GM18861 (cell line): ENCODE results near the gene SCG2.

Experiments used
- ATAC-seq: cut with Tn5 transposase; IDR thresholded peaks from one replicate; pipeline ENCODE4 v1.9.1; 2021; ENCODE audit not compliant: unreplicated experiment

Gene SCG2

DNA sequence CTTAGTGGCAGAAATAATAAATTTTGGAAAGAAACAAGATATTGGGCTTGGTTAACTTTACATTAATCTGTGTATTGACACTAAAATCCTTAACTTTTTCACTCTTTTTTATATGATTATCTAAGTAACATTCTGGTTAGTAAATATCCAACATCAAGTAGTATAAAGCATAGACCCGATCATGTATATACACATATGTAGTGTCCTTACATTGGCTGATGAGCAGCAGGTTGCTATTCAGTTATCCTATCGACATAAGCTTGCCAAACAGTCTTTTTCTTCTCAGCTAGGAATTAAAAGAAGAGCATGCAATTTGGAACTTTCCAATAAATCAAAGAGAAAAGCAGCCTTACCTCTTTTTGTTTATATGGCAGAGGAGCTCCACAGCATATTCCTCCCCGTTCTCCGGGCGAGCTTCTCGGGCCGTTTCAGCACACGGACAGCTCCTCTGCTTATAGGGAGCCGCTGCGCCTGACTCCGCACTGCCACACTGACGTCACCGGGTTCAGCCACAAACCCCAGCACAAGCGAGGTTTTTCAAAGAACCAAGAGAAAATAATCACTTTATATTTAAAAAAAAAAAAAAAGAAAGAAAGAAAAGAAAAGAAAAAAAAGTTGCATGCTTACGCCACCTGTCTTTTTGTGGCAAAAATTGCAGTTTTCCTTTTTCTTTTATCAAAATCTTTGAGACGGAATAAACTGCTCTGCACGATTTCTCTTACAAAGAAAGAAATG is at the start of gene SCG2:
SCG2 (minus strand) TSS at position 430 of the 735 bp plus-strand sequence. CDS start 3,079 bp downstream, outside the sequence.
- ATAC-seq, result no peak

DNA sequence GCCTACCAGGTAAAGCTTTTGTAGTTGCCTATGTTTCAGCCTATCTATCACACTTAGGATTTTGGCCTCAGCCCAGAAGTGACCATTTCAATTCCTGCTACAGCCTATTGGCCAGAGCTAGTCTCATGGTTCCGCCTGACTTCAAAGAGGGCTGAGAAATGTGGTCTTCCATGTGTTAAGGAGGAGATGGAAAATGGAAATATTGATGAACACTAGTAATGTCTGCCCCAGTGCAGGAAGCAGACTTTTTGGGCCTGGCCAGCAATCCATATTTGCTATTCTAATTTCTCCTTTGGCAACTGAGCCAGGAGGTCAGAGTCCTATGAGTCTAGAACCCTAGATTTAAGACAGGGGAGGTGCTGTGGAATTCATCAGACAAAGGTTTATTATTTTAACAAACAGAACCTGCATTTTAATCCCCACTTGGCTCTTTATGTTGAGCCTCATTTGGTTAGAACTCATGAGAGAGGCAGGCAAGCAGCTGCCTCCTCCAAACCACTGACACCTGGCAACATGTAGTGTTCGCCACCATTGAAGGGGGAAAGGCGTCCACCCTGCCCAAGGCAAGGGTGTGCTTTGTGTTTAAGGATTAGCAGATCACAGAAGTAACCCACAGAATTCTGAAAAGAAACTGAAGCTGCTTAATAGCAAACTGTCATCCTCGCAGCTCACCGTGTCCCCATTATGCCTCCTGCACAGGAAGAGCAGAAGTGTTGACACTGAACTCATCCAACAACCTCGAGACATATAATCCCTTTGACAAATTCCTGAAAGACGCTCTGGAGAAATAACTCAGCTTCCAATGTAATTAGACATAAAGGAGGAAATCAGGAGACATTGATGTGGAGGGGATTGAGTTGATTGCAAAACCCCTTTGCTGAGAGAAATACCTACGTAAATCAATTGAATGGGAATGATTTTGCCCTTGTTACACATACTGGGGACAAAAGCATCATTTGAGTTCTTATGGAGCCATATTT is 47.7 kb upstream of the SCG2 start:
- no peak for ATAC-seq

- no peak for ATAC-seq
These were observed 46.6 kb upstream of the SCG2 start for GRCh38 chr2:223648755-223649154.

DNA sequence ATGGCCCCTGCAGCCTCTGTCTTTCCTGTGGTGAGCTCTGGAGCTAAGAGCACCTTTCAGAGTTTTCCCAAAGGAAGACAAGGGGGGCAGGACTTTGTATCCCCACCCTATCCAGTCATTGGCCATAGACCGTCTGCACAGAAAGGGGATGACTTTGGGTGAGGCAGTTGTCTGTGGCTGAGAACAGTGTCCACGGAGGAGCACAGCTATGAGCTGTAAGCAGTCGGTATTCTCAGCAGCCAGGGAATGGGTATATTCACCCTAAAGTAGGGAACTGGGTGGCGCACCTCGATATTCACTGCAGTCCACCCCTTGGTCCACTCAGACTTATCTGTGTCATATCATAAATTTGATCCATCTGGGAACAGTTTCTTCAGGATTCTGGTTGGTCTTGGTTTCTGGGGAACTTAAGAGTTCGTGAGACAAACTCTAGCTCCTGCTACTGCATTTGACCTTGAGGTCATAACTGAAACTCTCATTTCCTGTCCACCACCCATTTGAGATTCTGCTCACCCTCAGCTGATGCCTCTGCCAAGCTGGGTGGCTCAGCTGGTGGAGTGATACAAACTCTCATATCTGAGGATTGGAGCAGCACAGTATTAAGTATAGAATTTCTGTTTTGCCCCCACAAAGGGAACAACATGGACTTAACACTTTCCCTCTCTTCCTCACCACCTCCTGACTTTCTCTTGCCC is 45.2 kb upstream of the SCG2 start:
- ATAC-seq, result peak; percentile 97

GRCh38 chr2:223644136-223644535 is 42.0 kb upstream of the SCG2 start:
- ATAC-seq, result no peak

GRCh38 chr2:223643309-223643708 is 41.1 kb upstream of the SCG2 start:
- ATAC-seq, result no peak

GRCh38 chr2:223642506-223642905 is 40.3 kb upstream of the SCG2 start:
- ATAC-seq, result no peak

DNA sequence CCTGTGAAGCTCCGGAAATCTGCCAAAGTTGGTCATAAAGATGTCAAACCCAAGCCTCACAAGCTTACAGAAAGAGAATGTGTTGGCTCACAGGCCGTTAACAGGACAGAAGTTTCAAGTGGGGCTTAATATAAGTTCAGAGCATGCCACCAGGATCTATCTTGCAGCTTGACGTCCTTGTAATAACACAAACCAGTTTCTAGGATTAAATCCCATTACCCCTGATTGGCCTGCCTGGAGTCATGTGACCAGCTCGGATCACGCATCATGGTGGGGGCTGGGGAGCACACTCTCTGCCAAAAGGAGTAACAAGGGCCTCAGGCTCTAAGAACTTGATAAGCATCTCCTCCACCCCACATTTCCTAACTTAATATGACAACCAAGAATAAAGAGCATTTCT is 38.9 kb upstream of the SCG2 start:
- no peak for ATAC-seq

GRCh38 chr2:223635080-223635479 is 32.9 kb upstream of the SCG2 start:
- no peak for ATAC-seq

DNA sequence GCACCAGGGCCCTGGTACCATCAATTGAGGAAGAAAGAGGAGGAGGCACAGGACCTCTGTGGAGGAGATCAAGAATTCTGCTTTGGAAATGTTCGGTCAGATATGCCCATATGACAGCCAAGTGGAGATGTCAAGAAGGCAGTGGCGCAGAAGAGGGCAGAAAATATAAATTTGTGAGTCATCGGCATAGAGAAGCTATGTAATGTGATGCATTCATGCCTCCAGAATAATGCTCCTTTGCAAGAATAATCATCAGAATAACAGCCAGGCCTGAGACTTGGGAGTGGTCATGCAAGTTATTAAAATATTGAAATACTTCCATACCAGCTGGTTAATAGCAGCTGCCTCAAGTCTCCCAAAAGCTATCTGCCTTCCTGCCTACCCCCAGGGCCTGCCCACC is 32.1 kb upstream of the SCG2 start:
- ATAC-seq, result no peak

DNA sequence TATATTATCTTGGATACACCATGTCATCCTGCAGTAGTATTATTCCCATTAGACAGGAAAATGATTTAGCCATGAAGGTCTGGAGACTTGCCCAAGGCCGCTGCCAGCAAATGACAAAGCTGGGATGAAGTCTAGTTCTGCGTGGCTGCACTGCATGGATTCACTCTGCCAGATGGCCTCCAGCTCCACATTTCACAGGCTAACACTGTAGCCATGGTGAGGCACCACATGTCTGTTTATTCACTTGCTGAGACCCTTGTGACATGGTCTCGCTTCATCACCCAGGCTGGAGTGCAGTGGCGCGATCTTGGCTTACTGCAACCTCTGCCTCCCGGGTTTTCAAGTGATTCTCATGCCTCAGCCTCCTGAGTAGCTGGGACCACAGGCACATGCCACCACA is 31.5 kb upstream of the SCG2 start:
- no peak for ATAC-seq

- ATAC-seq, result no peak
These were observed 30.7 kb upstream of the SCG2 start for GRCh38 chr2:223632826-223633225.

DNA sequence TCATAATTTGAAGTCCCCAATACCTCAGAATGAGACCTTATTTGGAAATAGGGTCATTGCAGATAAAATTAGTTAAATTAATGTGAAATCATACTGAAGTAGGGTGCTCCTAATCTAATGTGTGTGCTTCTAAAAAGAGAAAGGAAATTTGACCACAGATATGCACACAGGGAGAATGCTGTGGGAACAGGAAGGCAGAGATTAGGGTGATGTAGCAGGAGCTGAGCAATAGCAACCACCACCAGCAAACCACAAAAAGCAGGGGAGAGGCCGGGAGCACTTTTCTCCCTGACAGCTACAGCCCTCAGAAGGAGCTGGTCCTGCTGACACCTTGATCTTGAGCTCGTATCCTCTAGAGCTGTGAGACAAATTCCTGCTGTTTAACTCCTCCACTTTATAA is 24.6 kb upstream of the SCG2 start:
- no peak for ATAC-seq

- ATAC-seq, result no peak
These were observed 23.5 kb upstream of the SCG2 start for GRCh38 chr2:223625652-223626051.

DNA sequence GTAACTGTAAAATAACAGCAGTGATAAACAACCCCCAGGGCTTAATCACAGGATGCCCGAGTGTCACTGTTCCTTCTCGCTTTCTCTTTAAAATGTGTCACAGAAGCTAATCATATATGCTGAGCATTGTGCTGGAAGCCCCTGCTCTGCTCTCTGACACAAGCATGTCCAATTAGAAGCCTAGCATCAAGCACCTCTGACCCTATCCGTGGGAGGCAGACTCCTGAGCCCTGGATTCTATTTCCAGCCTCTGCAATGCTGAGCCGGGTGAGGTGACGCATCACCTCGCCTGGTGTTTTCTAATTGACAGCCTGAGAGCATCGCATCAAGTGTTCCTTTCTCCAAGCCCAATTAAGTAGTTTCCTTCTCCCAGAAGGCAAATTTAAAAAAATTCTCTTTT is 19.7 kb upstream of the SCG2 start:
- no peak for ATAC-seq

GRCh38 chr2:223619486-223620129 is 17.4 kb upstream of the SCG2 start:
- ATAC-seq, result no peak

DNA sequence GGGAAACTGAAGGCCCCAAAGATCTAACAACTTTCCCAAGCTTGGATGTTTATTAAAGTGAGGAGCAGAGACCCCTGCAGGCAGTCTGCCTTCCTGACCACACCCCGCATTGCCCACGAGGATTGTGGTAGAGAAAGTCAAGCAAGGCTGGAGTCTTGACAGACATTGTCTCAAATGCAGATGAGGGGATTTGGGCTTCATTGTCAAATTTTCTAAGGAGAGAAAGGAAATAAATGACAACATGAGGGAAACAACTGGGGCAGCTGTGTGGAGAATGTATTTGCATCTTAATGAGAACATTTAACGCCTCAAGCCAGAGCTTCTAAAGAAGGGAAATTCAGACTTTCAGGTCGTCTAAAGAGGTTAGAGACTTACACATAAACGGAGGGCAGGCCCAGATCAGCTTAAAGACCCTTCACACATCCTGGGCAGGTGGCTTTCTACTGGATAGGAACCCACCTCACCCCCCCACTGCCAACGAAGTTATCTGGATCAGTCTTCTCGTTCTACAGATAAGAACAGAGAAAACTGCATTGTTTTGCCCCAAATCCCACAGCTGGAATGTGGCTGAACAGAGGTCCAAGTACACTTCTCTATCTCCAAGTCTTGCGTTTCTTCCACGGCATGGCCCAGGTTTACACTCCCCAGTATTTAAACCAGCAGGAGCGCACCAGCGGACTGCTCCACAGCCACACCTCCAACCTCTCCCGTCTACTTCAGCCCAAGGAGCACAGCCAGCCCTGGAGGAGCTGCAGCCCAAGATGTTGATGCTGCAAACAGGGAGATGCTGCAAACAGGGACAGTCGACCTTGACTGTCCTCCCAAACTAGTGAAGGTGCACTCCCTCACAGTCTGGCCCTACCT is 16.2 kb upstream of the SCG2 start:
- no peak for ATAC-seq

- ATAC-seq, result no peak
These were observed 12.4 kb upstream of the SCG2 start for GRCh38 chr2:223614534-223614933.

DNA sequence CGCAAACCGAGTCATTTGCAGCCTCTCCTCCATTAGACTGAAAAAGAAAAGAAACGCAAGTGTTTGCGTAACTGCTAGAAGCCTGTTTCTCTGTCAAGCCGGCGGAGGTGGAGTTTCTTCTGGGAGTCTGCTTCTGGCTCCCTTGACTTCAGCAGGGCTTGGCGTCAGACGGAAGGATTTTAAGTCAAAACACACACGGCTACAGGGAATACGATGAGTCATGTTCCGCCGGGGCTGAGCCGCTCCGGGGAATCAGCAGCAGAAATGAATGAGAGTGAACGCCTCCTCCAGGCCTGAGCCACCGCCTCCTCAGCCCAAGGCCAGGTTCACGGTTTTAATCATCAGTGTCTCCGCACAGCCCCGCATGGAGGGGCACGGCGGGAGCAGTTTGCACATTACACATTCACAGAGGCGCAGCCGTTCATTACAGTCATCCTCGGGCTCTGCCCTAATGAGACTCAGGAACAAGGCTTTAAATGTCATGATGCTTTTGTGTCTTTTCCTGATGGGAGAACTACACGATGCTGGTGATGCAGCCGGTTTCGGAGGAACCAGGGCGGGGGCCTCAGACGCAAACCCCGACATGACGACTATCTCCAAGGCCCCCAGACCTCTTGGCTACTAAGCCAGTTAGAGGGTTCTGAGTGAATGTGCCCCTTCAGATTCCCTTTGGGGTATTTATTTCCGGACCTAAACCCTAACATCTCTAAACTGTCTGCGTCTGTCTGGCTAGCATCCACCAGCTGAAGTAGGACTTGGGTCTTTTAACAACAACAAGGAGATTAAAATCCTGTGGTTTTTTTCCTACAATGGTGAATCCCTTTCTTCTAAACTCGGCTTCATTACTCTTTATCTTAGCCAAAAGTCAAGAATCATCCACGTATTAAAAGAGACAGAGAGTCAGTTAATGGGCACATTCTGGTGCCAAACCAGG is 11.1 kb upstream of the SCG2 start:
- no peak for ATAC-seq
